HEK293T (cell line): Measurements from ENCODE around the gene PDE3A.

Experiments
- CTCF ChIA-PET: fragments of 350-600 bp; formaldehyde crosslinking; extraction: SDS; loops from one replicate; lab custom pipeline; 2021; ENCODE audit warnings: antibody characterized with exemption, inconsistent platforms; lab: Yijun Ruan, JAX
- POLR2A ChIA-PET: fragments of 350-600 bp; formaldehyde crosslinking; extraction: SDS; loops from one replicate; lab custom pipeline; 2020; ENCODE audit warnings: antibody characterized with exemption, inconsistent platforms; lab: Yijun Ruan, JAX
- DNase-seq: peaks from one replicate; pipeline ENCODE4 v3.0.0; 2012; ENCODE audit warnings: mixed read lengths; ENCODE audit errors: extremely low spot score
- ARNT ChIP-seq: fragments of 450-650 bp; IDR thresholded peaks from 2 replicates; pipeline ENCODE4 v1.6.1; 2017; ENCODE audit warnings: mild to moderate bottlenecking
- BHLHE40 ChIP-seq: fragments of 450-650 bp; IDR thresholded peaks from 2 replicates; pipeline ENCODE4 v1.6.1; 2016; ENCODE audit warnings: mild to moderate bottlenecking, moderate library complexity, borderline replicate concordance
- CTBP1 ChIP-seq: fragments of 450-650 bp; IDR thresholded peaks from 2 replicates; pipeline ENCODE4 v1.6.1; 2016; ENCODE audit warnings: borderline replicate concordance
- ELF4 ChIP-seq: fragments of 450-650 bp; IDR thresholded peaks from 2 replicates; pipeline ENCODE4 v1.6.1; 2017; ENCODE audit warnings: antibody characterized with exemption
- FOXA1 ChIP-seq: fragments of 450-650 bp; IDR thresholded peaks from 2 replicates; pipeline ENCODE4 v1.6.1; 2016; ENCODE audit warnings: mild to moderate bottlenecking
- FOXK2 ChIP-seq: fragments of 450-650 bp; IDR thresholded peaks from 2 replicates; pipeline ENCODE4 v1.6.1; 2016; ENCODE audit warnings: mild to moderate bottlenecking
- FOXM1 ChIP-seq: fragments of 450-650 bp; IDR thresholded peaks from 2 replicates; pipeline ENCODE4 v1.6.1; 2017; ENCODE audit warnings: mild to moderate bottlenecking, borderline replicate concordance
- HDGF ChIP-seq: fragments of 450-650 bp; IDR thresholded peaks from 2 replicates; pipeline ENCODE4 v1.6.1; 2017; ENCODE audit warnings: antibody characterized with exemption, borderline replicate concordance
- L3MBTL2 ChIP-seq: fragments of 450-650 bp; conservative IDR thresholded peaks from 2 replicates; pipeline ENCODE4 v1.6.1; 2016; ENCODE audit warnings: mild to moderate bottlenecking
- LEF1 ChIP-seq: fragments of 450-650 bp; IDR thresholded peaks from 2 replicates; pipeline ENCODE4 v1.6.1; 2017; ENCODE audit warnings: mild to moderate bottlenecking, borderline replicate concordance
- NFRKB ChIP-seq: fragments of 450-650 bp; IDR thresholded peaks from 2 replicates; pipeline ENCODE4 v1.6.1; 2016; ENCODE audit warnings: mild to moderate bottlenecking, moderate library complexity
- SP1 ChIP-seq: fragments of 450-650 bp; IDR thresholded peaks from 2 replicates; pipeline ENCODE4 v1.6.1; 2017
- SUZ12 ChIP-seq: fragments of 450-650 bp; IDR thresholded peaks from 2 replicates; pipeline ENCODE4 v1.6.1; 2016; ENCODE audit warnings: mild to moderate bottlenecking
- TARDBP ChIP-seq: fragments of 450-650 bp; IDR thresholded peaks from 2 replicates; pipeline ENCODE4 v1.6.1; 2016
- ZNF384 ChIP-seq: fragments of 450-650 bp; IDR thresholded peaks from 2 replicates; pipeline ENCODE4 v1.6.1; 2016
- TF ChIP-seq, protein P1 (sequence below): fragments of 450-650 bp; IDR thresholded peaks from 2 replicates; pipeline ENCODE4 v1.6.1; 2016

The PDE3A gene

GRCh38 chr12:20366776-20367409 is 1.4 kb upstream of the PDE3A start:
- no peak for DNase-seq
- ChIA-PET CTCF (no interaction called here), POLR2A (no interaction called here)
- no peak for TF ChIP-seq LEF1

- ChIA-PET CTCF (no interaction called here), POLR2A (no interaction called here)
- DNase-seq: peak; percentile 7
- TF ChIP-seq, protein P1, sequence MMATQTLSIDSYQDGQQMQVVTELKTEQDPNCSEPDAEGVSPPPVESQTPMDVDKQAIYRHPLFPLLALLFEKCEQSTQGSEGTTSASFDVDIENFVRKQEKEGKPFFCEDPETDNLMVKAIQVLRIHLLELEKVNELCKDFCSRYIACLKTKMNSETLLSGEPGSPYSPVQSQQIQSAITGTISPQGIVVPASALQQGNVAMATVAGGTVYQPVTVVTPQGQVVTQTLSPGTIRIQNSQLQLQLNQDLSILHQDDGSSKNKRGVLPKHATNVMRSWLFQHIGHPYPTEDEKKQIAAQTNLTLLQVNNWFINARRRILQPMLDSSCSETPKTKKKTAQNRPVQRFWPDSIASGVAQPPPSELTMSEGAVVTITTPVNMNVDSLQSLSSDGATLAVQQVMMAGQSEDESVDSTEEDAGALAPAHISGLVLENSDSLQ: no peak
- TF ChIP-seq SP1 (no peak), FOXK2 (no peak), FOXA1 (no peak), SUZ12 (no peak), ARNT (no peak), TARDBP (no peak), HDGF (no peak), LEF1 (no peak), ZNF384 (no peak)
Measured at GRCh38 chr12:20367583-20368113, 689 bp upstream of the PDE3A start.

- TF ChIP-seq FOXK2 (no peak), L3MBTL2 (peak; percentile 30)
- POLR2A ChIA-PET: interaction anchor here (0.6 kb wide), 1 partner anchor 28 kb away, joined by 3 read pairs; no protein-coding TSS in a partner anchor
- CTCF ChIA-PET: interaction anchor here (0.8 to 1.2 kb wide), 2 partner anchors 11 to 30 kb away, joined by 3 to 4 read pairs; no protein-coding TSS in a partner anchor
- DNase-seq: peak; percentile 35
Measured at GRCh38 chr12:20368651-20369304, 441 bp downstream of the PDE3A start.

GRCh38 chr12:20369305-20370013 is 1.1 kb downstream of the PDE3A start:
- ChIA-PET CTCF (interaction anchor here (0.5 to 1.2 kb wide), 2 partner anchors 30 to 99 kb away, joined by 4 to 5 read pairs; no protein-coding TSS in a partner anchor), POLR2A (no interaction called here)
- peak; percentile 29 for DNase-seq
- TF ChIP-seq, protein P1: no peak
- TF ChIP-seq BHLHE40 (no peak), ARNT (no peak), L3MBTL2 (0 out of 2 replicates have a peak, but pooled peaks have one; percentile 7), NFRKB (no peak), SP1 (no peak), HDGF (no peak)

DNA sequence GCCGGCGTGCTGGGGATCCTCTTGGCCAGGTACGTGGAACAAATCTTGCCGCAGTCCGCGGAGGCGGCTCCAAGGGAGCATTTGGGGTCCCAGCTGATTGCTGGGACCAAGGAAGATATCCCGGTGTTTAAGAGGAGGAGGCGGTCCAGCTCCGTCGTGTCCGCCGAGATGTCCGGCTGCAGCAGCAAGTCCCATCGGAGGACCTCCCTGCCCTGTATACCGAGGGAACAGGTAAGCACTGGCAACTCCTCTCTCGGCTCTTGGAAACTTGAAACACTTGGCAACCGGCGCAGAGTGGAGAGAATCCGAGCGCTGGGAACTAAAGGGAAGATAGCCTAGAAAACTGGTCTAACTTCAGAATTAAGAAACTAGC is 1.7 kb downstream of the PDE3A start:
- no peak for TF ChIP-seq FOXK2
- TF ChIP-seq BHLHE40: no peak
- no peak for TF ChIP-seq ZNF384
- TF ChIP-seq NFRKB: no peak
- TF ChIP-seq SP1: no peak
- no peak for TF ChIP-seq FOXA1
- TF ChIP-seq SUZ12: no peak
- TF ChIP-seq ELF4: no peak
- no peak for TF ChIP-seq L3MBTL2
- TF ChIP-seq, protein P1: no peak
- TF ChIP-seq ARNT: no peak
- no peak for TF ChIP-seq LEF1
- no peak for TF ChIP-seq TARDBP
- no peak for TF ChIP-seq HDGF
- no peak for TF ChIP-seq CTBP1
- no peak for TF ChIP-seq FOXM1
- peak; percentile 6 for DNase-seq
- ChIA-PET CTCF (interaction anchor here (0.5 kb wide), 1 partner anchor 98 kb away, joined by 5 read pairs; no protein-coding TSS in a partner anchor), POLR2A (no interaction called here)

DNA sequence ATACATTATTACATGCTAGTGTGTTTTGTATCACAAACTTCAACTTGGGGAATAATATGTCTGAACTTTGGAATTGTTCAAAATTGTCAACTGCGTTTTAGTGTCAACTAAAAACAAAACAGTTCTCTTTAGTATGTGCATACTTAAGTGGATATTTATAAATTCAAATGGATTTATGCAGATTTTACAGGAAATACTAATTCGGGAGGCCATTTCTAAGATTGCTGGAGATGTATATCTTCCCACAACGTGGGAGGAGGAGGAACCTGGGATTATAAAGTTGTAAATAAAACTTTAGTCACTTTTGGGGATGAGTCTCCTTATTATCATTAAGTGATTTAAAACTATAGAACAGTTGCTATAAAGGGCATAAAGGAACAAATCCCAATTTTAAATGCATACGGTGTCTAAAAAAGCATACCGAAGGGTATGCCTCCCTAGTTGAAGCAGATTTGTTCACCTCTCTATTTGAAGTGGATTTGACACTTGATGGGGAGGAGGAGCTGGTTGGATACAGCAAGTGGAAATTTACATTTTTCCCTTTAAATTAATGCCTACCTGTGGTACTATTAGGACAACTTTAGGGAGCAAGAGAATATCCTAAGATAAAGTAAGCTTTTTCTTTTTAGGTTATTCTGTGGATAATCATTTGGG is 2.7 kb downstream of the PDE3A start:
- CTCF ChIA-PET: no interaction called here
- no peak for DNase-seq
- TF ChIP-seq, protein P1: no peak
- TF ChIP-seq FOXK2: no peak
- POLR2A ChIA-PET: no interaction called here
